ENCODE data around the gene POU6F2.

Gene POU6F2

GRCh38 chr7:39069031-39069430 is 91.3 kb downstream of the POU6F2 start:
- DNase-seq (ENCODE audit: low read depth in 2 of 2): no peak

- DNase-seq (ENCODE audit: low read depth in 2 of 2): no peak
Observed at GRCh38 chr7:39069896-39070881, 92.5 kb downstream of the POU6F2 start.

- no peak for DNase-seq (ENCODE audit: low read depth in 2 of 2)
Observed at GRCh38 chr7:39071116-39071515, 93.4 kb downstream of the POU6F2 start.

GRCh38 chr7:39073432-39073831 is 95.7 kb downstream of the POU6F2 start:
- no peak for DNase-seq (ENCODE audit: low read depth in 2 of 2)

- DNase-seq (ENCODE audit: low read depth in 2 of 2): no peak
Observed at GRCh38 chr7:39075210-39075609, 97.5 kb downstream of the POU6F2 start.

- no peak for DNase-seq (ENCODE audit: low read depth in 2 of 2)
Observed at GRCh38 chr7:39083781-39084180, 106.1 kb downstream of the POU6F2 start.

- DNase-seq (ENCODE audit: low read depth in 2 of 2): no peak
Observed at GRCh38 chr7:39084349-39084748, 106.6 kb downstream of the POU6F2 start.

GRCh38 chr7:39085189-39085588 is 107.5 kb downstream of the POU6F2 start:
- no peak for DNase-seq (ENCODE audit: low read depth in 2 of 2)

GRCh38 chr7:39085590-39086049 is 107.9 kb downstream of the POU6F2 start:
- DNase-seq (ENCODE audit: low read depth in 2 of 2): no peak

GRCh38 chr7:39086638-39087360 is 109.1 kb downstream of the POU6F2 start:
- DNase-seq (ENCODE audit: low read depth in 2 of 2): no peak

- no peak for DNase-seq (ENCODE audit: low read depth in 2 of 2)
Observed at GRCh38 chr7:39088730-39089593, 111.3 kb downstream of the POU6F2 start.

- DNase-seq (ENCODE audit: low read depth in 2 of 2): no peak
Observed at GRCh38 chr7:39091145-39091544, 113.4 kb downstream of the POU6F2 start.

GRCh38 chr7:39091774-39092173 is 114.1 kb downstream of the POU6F2 start:
- no peak for DNase-seq (ENCODE audit: low read depth in 2 of 2)

GRCh38 chr7:39094731-39095130 is 117.0 kb downstream of the POU6F2 start:
- DNase-seq (ENCODE audit: low read depth in 2 of 2): no peak

- no peak for DNase-seq (ENCODE audit: low read depth in 2 of 2)
Observed at GRCh38 chr7:39095875-39096619, 118.3 kb downstream of the POU6F2 start.

GRCh38 chr7:39098506-39098905 is 120.8 kb downstream of the POU6F2 start:
- no peak for DNase-seq (ENCODE audit: low read depth in 2 of 2)

GRCh38 chr7:39099146-39099545 is 121.4 kb downstream of the POU6F2 start:
- DNase-seq (ENCODE audit: low read depth in 2 of 2): no peak

GRCh38 chr7:39100270-39100669 is 122.6 kb downstream of the POU6F2 start:
- no peak for DNase-seq (ENCODE audit: low read depth in 2 of 2)

GRCh38 chr7:39102234-39102633 is 124.5 kb downstream of the POU6F2 start:
- DNase-seq (ENCODE audit: low read depth in 2 of 2): no peak

GRCh38 chr7:39105720-39106119 is 128.0 kb downstream of the POU6F2 start:
- no peak for DNase-seq (ENCODE audit: low read depth in 2 of 2)

GRCh38 chr7:39125846-39126245 is 148.1 kb downstream of the POU6F2 start:
- no peak for DNase-seq (ENCODE audit: low read depth in 2 of 2)
